Measurements from ENCODE around the gene PRKAR2B. TPM values are rescaled to one million over a fixed set of nuclear protein-coding genes. Genes with fewer than 3 reads are reported as not detected.

PRKAR2B gene
- 13.5 TPM for total RNA-seq

DNA sequence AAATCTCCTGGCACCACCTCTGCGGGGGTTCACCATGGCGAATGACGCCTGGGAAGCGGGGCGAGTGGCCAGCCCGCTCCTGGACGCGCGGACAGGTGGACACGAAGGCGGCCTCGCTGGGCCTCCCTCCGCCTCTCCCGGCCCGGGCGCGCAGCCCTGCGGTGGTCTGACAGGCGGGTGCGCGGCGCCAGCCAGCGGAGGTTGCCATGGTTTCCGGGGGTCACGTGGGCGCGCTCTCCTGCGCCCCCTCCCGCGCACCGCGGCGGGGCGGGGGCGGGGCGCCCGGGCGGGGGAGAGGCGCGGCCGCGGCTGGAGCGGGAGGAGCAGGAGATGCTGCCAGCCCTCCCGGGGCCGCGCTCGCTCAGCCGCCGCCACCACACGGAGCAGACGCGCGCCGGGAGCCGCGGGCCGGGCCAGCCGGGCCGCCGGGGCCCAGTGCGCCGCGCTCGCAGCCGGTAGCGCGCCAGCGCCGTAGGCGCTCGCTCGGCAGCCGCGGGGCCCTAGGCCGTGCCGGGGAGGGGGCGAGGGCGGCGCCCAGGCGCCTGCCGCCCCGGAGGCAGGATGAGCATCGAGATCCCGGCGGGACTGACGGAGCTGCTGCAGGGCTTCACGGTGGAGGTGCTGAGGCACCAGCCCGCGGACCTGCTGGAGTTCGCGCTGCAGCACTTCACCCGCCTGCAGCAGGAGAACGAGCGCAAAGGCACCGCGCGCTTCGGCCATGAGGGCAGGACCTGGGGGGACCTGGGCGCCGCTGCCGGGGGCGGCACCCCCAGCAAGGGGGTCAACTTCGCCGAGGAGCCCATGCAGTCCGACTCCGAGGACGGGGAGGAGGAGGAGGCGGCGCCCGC lies at the start of gene PRKAR2B:
Gene PRKAR2B (plus strand): TSS at position 359 of the 848 bp plus-strand sequence. CDS start 203 bp downstream, at position 562.
- peak; percentile 71 to 90 (median 90) for DNase-seq (ENCODE audit: low read depth in 2 of 3, low spot score in 2 of 3)

DNA sequence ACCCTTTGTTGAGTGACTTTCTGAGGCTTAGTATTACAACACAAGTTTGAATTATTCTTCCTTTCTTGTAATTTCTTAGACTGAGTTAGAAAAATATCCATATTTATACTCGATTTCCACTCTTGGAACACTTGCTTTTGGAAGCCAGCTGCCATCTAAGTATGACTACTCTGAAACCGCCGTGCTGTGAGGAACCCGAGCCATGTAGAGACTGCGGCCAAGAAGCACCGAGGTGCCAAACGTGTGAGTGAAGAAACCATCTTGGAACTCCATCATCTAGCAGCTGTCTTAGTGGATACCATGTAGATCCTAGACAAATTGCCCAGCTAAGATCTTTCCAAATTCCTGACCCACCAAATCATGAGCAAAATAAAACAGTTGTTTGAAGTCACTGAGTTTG lies 49.7 kb upstream of the PRKAR2B start:
- no peak for DNase-seq (ENCODE audit: low read depth in 2 of 3, low spot score in 2 of 3)

DNA sequence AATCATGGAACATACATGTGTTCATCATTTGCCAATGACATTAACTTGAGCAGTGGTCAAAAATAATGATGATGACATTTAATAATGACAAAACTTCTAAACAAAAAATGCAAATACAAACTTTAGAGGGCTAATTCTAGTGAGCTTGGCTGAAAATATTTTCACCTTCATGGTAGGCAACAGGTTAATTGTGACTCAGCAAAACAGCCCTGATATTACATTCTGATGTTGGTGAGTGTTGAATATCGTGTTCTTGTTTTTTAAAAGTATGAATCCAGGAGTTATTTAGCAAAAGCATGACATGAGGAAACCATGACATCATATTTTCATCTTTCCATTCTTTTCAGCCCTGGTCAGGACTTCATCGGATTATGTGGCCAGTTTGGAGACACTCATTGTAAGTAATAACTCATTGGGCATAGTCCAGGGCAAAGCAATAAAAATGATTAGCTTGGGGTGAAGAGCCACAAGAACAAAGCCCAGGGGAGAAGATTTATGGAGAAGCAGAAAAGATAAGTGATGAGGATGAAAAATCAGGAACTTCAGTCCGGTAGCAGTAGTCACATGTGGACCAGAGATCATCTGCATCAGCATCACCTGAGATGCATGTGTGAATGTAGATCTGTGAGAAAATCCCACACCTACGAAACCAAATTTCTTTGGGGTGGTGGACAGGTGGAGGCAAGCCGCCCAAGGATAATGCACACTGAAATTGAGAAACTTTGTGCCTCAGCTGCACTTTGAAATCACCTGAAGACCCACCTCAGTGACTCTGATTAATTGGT lies 46.8 kb upstream of the PRKAR2B start:
- DNase-seq (ENCODE audit: low read depth in 2 of 3, low spot score in 2 of 3): no peak

DNA sequence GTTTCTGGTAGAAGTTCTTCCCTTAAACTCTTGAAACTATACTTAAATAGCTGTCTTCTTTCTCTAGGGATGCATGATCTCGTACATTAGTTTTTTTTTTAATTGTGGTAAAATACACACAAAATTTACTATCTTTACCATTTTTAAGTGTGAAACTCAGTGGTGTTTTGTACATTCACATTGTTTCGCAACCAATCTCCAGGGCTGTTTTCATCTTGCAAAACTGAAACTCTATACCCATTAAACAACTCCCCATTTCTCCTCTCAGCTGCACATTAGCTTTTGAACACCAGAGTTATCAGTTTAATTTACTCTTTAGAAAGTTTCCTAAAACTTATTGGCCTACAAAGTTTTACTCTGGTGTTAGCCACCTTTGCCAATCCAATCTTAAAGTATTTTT lies 45.5 kb upstream of the PRKAR2B start:
- no peak for DNase-seq (ENCODE audit: low read depth in 2 of 3, low spot score in 2 of 3)

DNA sequence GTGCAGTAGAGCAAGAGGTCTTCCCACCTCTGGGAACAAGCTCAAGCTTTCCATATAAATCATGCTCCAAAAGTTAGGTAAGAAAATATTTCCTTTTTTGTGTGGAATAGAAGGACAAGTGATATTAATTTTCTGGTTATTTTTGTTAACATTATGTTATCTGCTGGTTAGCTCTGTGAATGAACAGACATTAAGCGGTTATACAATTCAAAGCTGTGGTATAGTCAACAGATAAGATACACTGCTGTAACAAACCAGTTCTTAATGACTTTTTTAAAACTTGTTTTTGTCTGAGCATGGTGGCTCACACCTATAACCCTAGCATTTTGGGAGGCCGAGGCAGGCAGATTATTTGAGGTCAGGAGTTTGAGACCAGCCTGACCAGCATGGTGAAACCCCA lies 43.0 kb upstream of the PRKAR2B start:
- no peak for DNase-seq (ENCODE audit: low read depth in 2 of 3, low spot score in 2 of 3)

DNA sequence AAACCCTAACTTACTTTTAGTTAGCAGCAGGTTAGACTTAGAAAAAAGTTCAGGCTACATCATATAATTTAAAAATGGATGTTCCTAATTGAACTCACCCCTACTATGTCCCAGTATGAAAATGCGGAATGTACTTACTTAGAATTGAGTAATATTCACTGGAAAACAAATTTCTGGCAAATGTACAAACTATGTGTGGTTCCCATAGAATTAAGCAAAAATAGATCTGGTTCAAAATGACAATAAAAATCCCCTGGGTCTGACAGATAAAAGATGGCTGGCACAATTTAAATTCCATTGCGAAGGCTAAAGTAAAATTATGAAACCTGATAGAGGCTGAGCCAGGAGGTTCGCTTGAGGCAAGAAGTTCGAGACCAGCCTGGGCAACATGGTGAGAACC lies 42.4 kb upstream of the PRKAR2B start:
- no peak for DNase-seq (ENCODE audit: low read depth in 2 of 3, low spot score in 2 of 3)

DNA sequence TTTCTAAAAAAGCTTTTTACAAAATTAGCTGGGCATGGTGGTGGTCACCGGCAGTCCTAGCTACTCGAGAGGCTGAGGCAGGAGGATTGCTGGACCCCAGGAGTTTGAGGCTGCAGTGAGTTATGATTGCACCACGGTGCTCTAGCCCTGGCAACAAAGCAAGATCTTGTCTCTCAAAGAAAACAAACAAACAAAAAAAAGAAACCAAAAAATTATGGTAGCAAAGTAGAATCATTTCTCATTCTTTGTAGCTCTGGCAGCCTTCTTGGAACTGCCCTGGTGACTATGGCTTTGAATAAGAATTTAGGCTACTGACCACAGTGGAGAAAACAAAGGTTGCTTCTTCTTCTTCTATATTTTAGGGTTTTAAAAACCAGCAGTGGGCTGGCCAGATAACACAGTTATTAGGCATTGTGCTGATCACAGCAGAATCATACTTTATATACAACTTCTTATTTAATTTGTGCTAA lies 41.9 kb upstream of the PRKAR2B start:
- no peak for DNase-seq (ENCODE audit: low read depth in 2 of 3, low spot score in 2 of 3)

DNA sequence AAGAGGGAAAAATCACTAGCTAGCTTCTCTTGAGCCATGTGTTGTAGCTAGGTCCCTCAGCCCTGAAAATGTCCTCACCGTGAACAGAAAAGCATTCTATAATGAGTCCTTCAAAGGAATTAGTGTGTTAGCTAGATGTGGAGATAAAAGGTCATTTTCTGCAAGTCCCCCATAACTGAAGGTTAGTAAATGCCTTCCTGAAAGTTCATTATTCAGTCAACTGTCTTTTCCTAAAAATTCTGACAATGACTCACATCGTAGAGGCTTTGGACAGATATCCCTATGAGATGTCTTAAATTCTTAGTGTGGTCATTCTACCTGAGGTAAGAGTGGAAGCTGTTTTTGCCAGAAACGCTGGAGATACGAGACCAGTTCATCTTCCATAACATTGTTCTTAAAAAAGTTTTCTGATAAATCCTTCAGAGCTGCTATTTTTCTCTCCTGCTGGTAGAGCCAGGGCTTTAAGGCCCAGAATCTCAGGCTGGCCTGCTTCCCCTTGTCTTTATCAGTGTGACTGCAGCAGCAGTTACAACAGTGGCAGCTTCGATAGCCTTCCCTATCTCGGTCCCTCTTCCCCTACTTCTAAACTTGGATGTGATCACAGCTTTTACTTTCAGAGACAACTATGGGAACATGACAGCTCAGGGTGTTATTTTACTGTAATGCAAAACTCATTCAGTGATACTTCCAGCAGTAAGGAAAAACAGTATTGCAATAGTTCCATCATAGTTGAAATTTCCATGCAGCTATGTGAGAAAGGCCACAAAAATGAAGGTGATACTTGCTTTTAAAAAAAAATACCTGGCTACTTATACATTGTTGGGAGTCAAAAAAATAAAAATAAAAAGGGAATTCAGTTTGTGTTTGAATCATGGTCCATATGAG lies 37.3 kb upstream of the PRKAR2B start:
- DNase-seq (ENCODE audit: low read depth in 2 of 3, low spot score in 2 of 3): peak in 2 of 3 donors; percentile 64 to 71

DNA sequence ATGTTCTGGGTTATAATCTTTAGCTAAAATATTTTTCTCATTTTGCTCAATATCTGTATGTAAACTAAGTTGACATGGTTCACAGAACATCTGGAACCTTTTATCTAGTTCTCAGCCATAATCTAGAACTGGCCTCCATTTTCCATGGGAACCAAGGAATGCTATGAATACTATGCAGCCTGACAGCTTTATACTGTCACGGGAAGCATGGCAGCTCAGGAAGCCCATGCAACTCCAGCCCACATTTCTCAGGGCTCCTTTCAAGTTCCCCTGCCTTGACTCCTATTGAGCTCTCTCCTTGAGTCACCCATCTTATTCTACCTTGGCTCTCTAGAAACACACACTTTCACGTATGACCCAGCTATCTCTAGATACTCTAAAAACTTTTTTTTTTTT lies 36.6 kb upstream of the PRKAR2B start:
- no peak for DNase-seq (ENCODE audit: low read depth in 2 of 3, low spot score in 2 of 3)

DNA sequence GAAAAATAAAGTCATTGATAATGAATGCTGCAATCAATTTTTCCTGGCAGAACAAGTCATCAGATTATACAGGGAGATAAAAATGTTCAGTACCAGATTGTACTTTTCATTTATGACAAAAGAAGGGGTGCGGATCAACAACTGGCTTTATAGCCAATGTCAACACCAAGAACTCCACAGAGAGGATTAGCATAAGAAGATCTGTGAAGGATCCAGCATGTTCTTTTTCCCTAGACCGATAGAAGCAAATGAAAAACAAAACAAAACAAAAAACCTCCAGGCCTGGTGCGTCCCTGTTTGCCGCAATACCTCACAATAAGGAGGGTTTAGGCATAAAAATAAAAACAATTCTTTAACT lies 34.7 kb upstream of the PRKAR2B start:
- DNase-seq (ENCODE audit: low read depth in 2 of 3, low spot score in 2 of 3): no peak

DNA sequence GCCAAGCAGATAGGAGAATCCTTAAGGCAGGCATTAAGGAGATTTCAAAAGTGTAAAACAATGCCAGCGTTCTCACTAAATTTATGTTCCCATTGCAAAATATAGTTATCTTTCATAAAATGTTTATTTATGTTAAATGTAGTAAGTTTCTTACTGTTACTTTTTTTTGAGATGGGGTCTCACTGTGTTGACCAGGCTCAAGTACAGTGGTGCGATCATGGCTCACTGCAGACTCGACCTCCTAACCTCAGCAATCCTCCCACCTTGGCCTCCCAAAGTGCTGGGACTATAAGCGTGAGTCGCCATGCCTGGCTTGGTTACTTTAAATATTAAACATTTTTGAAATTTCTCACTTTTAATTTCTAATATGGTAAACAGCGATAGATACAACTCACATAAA lies 31.8 kb upstream of the PRKAR2B start:
- DNase-seq (ENCODE audit: low read depth in 2 of 3, low spot score in 2 of 3): no peak

DNA sequence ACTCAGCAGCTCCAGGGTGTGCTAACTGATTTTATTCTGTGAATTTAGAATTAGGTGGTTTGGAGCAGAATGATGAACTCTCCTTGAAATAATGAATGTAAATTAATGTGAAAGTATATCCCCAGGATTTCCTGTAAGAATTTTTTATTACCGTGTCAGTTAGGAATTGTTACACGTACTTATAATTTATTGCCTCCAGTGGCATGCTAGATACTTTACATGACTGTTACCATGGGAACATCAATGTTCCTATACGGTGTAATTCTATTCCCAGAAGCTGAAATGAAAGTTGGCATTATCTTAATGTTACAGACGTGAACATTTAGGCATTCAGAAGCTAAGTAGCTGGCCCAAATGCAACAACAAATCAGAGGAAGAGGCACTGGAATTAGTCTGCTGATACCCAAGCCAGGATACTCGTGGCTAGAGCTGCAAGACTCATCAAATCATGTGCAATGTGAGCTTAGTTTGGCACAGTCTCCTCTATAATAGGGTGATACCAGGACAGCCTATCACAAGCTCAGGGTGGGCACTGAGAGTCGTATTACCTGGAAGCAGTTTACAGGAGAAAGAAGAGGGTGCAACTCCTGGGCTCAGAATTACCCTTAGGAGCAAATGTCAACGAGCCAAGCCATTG lies 30.0 kb upstream of the PRKAR2B start:
- no peak for DNase-seq (ENCODE audit: low read depth in 2 of 3, low spot score in 2 of 3)

DNA sequence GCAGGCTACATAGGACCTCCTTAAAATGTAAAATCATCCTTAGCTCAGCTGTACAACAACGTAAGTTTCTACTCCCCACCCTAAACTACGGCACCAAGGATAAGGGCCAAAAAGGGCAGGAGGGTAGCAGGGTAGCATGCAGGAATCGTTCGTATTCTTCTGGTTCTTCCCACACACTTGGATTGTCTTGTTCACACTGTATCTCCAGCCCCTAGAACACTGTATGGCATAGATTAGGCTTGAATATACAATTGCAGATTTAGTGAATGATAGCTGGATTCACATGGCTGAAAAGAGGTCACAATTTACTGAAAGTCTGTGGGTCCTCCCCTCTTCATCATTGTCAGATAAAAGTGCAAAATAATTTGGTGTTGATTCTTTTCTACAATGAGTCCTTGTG lies 28.2 kb upstream of the PRKAR2B start:
- no peak for DNase-seq (ENCODE audit: low read depth in 2 of 3, low spot score in 2 of 3)

DNA sequence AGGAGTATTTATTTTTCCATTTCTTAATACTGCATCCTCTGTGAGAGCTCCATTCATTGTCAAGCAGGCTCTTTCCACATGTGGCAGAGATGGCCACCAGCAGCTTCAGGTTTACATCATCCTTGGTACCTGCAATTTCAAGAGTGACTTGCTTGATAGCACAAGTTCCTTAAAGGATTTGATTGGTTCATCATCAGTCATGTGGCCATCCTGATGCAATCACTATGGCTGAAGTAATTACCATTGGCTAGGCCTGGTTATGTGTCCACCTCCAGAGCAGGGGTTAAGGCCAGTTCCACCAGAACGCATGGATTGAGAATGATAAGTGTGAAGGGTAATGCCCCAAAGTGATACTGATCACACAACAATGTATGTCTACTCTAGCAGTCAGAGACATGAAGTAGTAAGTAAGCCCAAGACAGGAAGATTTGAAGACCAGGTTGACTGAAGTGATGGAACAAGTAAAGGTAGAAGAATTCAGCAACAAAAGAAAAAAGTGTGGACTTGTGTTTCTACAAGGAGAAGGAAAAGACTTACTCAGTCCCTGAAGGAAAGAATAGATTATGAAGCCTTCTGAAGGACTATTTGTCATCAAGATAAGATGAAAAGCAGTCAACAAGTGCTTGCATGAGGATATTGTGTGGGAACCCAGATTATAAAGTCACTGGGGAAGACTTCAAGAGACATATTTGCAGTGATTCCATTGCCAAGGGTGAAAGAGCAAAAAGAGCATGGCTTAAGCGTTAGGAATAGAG lies 26.4 kb upstream of the PRKAR2B start:
- DNase-seq (ENCODE audit: low read depth in 2 of 3, low spot score in 2 of 3): no peak

DNA sequence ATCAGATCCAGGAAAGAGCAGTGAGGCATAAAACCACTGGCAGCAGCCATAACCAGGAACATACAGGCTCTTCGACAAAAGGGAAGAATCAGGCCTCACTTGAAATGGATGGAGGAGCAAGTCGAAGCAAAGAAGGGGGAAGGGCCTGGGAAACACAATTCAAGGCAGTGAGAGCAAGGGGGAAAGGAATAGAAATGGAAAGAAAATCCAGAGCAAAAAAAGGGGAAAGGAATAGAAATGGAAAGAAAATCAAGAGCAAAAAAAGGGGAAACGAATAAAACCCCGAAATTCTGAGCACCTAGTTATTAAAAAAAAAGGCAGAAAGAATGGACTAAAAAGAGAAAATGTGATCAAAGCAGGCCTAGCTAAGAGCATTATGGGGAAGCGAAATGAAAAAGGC lies 24.1 kb upstream of the PRKAR2B start:
- DNase-seq (ENCODE audit: low read depth in 2 of 3, low spot score in 2 of 3): no peak

DNA sequence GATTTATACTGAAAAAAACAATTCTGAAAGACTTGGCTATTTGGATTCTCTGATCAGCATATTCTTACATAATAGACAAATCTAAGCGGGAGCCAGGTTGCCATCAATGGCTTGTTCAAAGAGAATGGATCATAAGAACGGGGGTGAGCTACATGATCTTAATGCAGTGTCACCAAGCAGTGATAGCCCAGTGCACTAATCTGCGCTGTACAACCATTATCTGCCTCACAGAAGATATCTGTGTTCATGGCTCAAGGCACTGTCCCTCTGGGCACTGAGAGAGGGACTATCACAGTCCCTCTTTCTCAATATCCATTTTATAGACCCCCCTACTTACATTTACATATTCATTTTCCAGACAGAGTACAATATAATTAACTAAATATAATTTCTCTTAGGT lies 22.9 kb upstream of the PRKAR2B start:
- DNase-seq (ENCODE audit: low read depth in 2 of 3, low spot score in 2 of 3): no peak

DNA sequence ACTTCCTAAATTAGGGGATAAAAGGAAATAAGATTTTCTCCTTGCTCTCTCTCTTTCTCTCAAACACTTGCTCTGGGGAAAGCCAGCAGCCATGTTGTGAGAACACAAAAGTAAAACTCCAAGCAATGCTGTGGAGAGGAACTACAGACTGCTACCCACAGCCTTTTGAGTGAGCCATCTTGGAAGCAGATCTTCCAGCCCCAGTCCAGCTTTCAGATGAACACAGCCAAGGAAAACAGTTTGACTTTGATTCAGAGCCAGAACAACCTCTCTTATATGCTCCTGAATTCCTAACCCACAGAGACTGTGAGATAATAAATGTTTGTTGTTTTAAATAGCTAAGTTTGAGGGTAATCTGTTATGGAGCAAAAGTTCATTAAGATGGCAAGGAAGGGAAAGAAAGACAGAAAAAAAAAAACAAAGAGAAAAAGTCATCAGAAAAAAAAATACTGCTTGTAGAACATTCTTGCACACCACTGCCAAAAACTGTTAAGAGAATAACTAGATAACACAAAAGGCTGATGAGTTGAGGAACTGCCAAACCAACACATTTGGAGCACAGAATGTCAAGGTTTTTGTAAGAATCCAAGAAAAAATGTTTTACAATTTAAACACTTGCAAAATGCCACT lies 20.9 kb upstream of the PRKAR2B start:
- DNase-seq (ENCODE audit: low read depth in 2 of 3, low spot score in 2 of 3): no peak

DNA sequence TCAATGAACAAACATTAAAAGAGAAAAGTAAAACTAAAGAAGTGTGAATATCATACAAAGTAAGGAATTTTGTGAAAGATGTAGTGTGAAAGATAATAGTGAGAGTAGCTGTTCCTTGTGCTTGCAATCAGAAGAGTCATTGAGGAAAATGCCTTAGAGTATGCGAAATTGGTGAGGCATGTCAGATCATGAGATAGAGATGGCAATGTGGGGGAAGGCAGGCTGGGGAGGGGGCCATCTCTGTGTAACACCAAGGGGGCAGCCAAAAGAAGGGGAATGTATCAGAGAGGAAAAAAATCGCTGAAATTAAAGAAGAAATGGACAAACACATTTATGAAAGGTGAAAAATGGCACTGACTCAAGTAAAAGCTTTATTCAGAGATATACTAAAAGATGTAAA lies 19.6 kb upstream of the PRKAR2B start:
- DNase-seq (ENCODE audit: low read depth in 2 of 3, low spot score in 2 of 3): no peak

DNA sequence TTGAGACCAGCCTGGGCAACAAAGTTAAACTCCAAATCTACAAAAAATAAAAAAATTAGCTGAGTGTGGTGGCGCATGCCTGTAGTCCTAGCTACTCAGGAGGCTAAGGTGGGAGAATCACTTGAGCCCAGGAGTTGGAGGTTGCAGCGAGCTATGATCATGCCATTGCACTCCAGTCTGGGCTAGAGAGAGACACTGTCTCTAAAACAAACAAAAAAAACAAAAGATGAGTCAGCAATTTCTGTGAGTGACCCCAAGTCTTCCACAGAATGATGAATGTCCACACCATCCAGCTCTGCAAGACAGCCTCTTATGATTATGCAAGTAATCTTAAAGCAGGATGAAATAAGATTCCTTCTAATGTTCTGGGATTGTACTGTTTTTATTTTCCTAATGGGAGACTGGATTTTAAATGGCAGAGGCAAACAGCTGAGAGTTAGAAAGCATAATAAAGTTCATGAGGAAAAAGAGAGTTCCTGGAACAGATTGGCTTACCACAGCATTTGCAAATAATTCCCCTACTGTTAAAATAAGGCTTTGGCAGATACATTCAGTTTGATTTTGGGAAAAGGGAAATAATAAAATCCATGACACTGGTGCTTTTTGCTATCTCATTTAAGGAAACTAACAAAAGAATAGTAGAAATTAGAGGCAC lies 18.9 kb upstream of the PRKAR2B start:
- peak in 1 of 3 donors; percentile 27 for DNase-seq (ENCODE audit: low read depth in 2 of 3, low spot score in 2 of 3)
